OCI-LY7 (cell line): ENCODE data around the gene IRF8. TPM values are rescaled to one million over a fixed set of nuclear protein-coding genes. Genes with fewer than 3 reads are reported as not detected.
"Not testable (repeated sequence)": the region's sequence is repeated elsewhere in the genome, so short reads cannot be mapped to it uniquely, and the experiment has no call there.

Experiments used
- BruUV-seq: library from RNA; stranded (reverse); fragments of 400-500 nt; replicated peaks from 2 replicates; lab custom pipeline; 2021; lab: Mats Ljungman, UMichigan
- CTCF ChIA-PET: fragments of 300-600 bp; sonication (Branson Sonifier 250); formaldehyde crosslinking; loops from one replicate; lab custom pipeline; 2022; ENCODE audit warnings: antibody characterized with exemption; ENCODE audit not compliant: unreplicated experiment; lab: Charles Lee
- POLR2A ChIA-PET: fragments of 300-600 bp; sonication (Branson Sonifier 250); formaldehyde crosslinking; loops from one replicate; lab custom pipeline; 2022; ENCODE audit warnings: antibody characterized with exemption; lab: Charles Lee
- DNase-seq: peaks from one replicate; pipeline ENCODE4 v3.0.0-alpha.2; 2015; ENCODE audit warnings: low spot score
- H2AFZ ChIP-seq: fragments of 200-600 bp; sonication (generic), shearing (Covaris generic); 2 replicates; pipeline ENCODE4 v1.6.1; 2014; ENCODE audit warnings: mild to moderate bottlenecking, antibody characterized with exemption, low read length, moderate library complexity
- H3K27ac ChIP-seq: fragments of 200-600 bp; sonication (generic); 2 replicates; pipeline ENCODE4 v1.5.1; 2014; ENCODE audit warnings: mixed run types, low read depth, mild to moderate bottlenecking, moderate library complexity, low read length, inconsistent platforms; ENCODE audit not compliant: poor library complexity, severe bottlenecking
- H3K36me3 ChIP-seq: fragments of 200-600 bp; sonication (generic); 2 replicates; pipeline ENCODE4 v1.6.1; 2014; ENCODE audit warnings: mild to moderate bottlenecking, antibody characterized with exemption, low read length, moderate library complexity, mixed read lengths; ENCODE audit not compliant: insufficient read depth
- H3K4me1 ChIP-seq: fragments of 200-600 bp; sonication (generic); 2 replicates; pipeline ENCODE4 v1.5.1; 2014; ENCODE audit warnings: mild to moderate bottlenecking, low read length; ENCODE audit not compliant: insufficient read depth, poor library complexity, severe bottlenecking
- H3K4me2 ChIP-seq: fragments of 200-600 bp; sonication (generic); 2 replicates; pipeline ENCODE4 v1.6.1; 2014; ENCODE audit warnings: mild to moderate bottlenecking, low read length
- H3K4me3 ChIP-seq: fragments of 200-600 bp; sonication (generic); 2 replicates; pipeline ENCODE4 v1.5.1; 2014; ENCODE audit warnings: mild to moderate bottlenecking, low read depth, low read length; ENCODE audit not compliant: poor library complexity, severe bottlenecking
- H3K79me2 ChIP-seq: fragments of 200-600 bp; sonication (generic); 2 replicates; pipeline ENCODE4 v1.6.1; 2016; ENCODE audit warnings: low read depth, mild to moderate bottlenecking, low read length, moderate library complexity, mixed read lengths; ENCODE audit not compliant: insufficient read depth
- H3K9me2 ChIP-seq: fragments of 200-600 bp; sonication (generic); 2 replicates; pipeline ENCODE4 v1.6.1; 2016; ENCODE audit warnings: mild to moderate bottlenecking, low read length, mixed read lengths; ENCODE audit not compliant: insufficient read depth
- H3K9me3 ChIP-seq: fragments of 200-600 bp; sonication (generic); 2 replicates; pipeline ENCODE4 v1.6.1; 2014; ENCODE audit warnings: mild to moderate bottlenecking, mixed run types, low read length, mixed read lengths
- H4K20me1 ChIP-seq: fragments of 200-600 bp; sonication (generic); 2 replicates; pipeline ENCODE4 v1.6.1; 2014; ENCODE audit warnings: mild to moderate bottlenecking, antibody characterized with exemption, low read length, moderate library complexity, mixed read lengths; ENCODE audit not compliant: insufficient read depth
- EZH2phosphoT487 ChIP-seq: fragments of 200-600 bp; sonication (generic); IDR thresholded peaks from 2 replicates; pipeline ENCODE4 v1.6.1; 2018; ENCODE audit warnings: low read depth, borderline replicate concordance, mild to moderate bottlenecking, mixed run types, antibody characterized with exemption, low read length, moderate library complexity, mixed read lengths
- intact Hi-C: fragments of 100-400 bp; cut with micrococcal nuclease; formaldehyde crosslinking; loops from one replicate; pipeline ENCODE4 v1.10.0; 2022; ENCODE audit not compliant: unreplicated experiment
- total RNA-seq, 2 experiments: library from RNA; depleted of rRNA in 1 of 2; stranded (reverse); fragments of >200 nt in 1 of 2; shearing (Covaris generic) in 1 of 2; gene quantifications; 2 replicates each; pipeline ENCODE4 v1.2.3, GENCODE V29; 2014 to 2022
- TF ChIP-seq, protein P1 (sequence below): fragments of 200-600 bp; sonication (generic); conservative IDR thresholded peaks from 2 replicates; pipeline ENCODE4 v1.5.1; 2014; ENCODE audit warnings: mild to moderate bottlenecking, antibody characterized with exemption, low read length, moderate library complexity, mixed read lengths

IRF8 gene
- total RNA-seq, 2 experiments from 2014 or later: 181 to 224 TPM

DNA sequence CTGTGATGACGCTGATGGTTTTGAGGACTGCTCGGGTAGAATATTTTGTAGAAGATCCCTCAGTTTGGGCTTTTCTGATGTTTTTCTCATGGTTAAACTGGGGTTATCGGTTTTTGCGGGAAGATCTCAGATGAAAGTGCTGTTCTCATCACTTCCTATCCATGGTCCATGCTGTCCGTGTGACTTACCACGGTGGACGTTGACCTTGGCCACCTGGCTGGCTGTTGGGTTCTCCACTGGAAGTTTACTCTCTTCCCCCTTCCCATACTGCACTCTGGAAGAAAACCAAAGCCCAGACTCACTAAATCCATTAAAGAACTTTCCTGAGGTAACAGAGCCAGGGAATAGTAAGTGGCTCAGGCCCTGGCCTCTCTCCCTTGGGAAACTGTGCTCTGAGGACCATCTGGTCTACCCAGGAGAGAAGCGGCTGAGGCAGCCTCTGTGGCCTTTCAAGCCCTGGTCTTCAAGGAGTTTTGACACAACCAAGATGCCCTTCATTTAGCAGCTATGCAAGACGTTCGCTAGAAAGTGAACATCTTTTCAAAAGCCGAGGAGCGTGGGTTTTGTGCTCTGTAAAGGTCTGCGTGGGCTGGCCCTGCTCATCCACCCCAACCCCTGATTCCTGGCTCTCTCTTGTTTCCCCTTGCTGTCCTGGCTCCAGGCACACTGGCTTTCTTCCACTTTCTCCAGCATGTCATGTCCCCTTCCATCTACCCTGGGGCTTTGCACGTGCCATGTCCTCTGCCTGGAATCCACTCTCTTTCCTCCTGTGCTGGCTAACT lies 43.1 kb downstream of the IRF8 start:
- H3K27ac ChIP-seq: no peak overlapping the region
- H3K36me3 ChIP-seq: no peaks in the 10 kb centered on the region
- H2AFZ ChIP-seq: no peak overlapping the region
- no peak overlapping the region for H3K4me3 ChIP-seq
- no peak for TF ChIP-seq EZH2phosphoT487
- TF ChIP-seq, protein P1, sequence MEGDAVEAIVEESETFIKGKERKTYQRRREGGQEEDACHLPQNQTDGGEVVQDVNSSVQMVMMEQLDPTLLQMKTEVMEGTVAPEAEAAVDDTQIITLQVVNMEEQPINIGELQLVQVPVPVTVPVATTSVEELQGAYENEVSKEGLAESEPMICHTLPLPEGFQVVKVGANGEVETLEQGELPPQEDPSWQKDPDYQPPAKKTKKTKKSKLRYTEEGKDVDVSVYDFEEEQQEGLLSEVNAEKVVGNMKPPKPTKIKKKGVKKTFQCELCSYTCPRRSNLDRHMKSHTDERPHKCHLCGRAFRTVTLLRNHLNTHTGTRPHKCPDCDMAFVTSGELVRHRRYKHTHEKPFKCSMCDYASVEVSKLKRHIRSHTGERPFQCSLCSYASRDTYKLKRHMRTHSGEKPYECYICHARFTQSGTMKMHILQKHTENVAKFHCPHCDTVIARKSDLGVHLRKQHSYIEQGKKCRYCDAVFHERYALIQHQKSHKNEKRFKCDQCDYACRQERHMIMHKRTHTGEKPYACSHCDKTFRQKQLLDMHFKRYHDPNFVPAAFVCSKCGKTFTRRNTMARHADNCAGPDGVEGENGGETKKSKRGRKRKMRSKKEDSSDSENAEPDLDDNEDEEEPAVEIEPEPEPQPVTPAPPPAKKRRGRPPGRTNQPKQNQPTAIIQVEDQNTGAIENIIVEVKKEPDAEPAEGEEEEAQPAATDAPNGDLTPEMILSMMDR: no peak
- H3K4me1 ChIP-seq: peaks cover 34% of the 10 kb centered on the region
- POLR2A ChIA-PET: no interaction called here
- BruUV-seq: no TSS peak
- no peaks in the 10 kb centered on the region for H3K9me3 ChIP-seq
- no peak overlapping the region for H3K4me2 ChIP-seq
- CTCF ChIA-PET: no interaction called here
- H3K9me2 ChIP-seq: no peaks in the 10 kb centered on the region
- intact Hi-C loops: no loop called here
- H4K20me1 ChIP-seq: no peaks in the 10 kb centered on the region
- DNase-seq: no peak
- H3K79me2 ChIP-seq: no peaks in the 10 kb centered on the region

DNA sequence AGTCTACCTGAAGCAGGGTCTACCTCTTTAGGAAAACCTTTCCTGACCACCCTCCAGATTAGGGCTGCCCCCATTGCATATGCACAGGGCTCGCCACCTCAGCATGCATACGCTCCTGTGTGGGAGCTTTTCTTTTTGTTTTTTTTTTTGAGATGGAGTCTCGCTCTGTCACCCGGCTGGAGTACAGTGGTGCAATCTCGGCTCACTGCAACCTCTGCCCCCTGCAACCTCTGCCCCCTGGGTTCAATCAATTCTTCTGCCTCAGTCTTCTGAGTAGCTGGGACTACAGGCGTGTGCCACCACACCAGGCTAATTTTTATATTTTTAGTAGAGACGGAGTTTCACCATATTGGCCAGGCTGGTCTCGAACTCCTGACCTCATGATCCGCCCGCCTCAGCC lies 43.7 kb downstream of the IRF8 start:
- POLR2A ChIA-PET: interaction anchor here (1.0 to 1.3 kb wide), 2 partner anchors 12 to 37 kb away, joined by 3 read pairs; no protein-coding TSS in a partner anchor
- intact Hi-C loops, H3K9me2 ChIP-seq, CTCF ChIA-PET, H3K36me3 ChIP-seq, H2AFZ ChIP-seq, H3K4me3 ChIP-seq, H3K27ac ChIP-seq, H3K4me2 ChIP-seq, H4K20me1 ChIP-seq, BruUV-seq, H3K79me2 ChIP-seq, H3K9me3 ChIP-seq, DNase-seq: not testable (repeated sequence)
- H3K4me1 ChIP-seq: peaks cover 39% of the 10 kb centered on the region

DNA sequence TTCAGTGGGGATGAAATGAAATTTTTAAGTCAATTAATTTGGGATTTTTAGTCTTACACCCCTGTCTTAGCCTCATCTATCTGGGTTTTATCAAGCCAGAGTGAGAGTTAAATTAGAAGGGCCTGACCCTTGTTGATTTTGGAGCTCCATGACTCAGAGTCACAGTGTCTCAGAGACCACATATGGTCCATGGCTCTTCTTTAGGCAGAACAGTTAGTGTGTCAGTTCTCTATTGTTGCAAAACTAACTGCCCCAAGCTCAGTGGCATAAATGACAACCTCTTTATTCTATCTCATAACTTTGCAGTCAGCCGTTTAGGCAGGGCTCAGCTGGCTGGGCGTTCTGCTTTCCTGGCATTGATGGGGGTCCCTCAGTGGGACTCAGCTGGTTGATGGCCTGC lies 44.7 kb downstream of the IRF8 start:
- Histone ChIP-seq H4K20me1 (no peaks in the 10 kb centered on the region), H3K79me2 (no peaks in the 10 kb centered on the region), H3K9me3 (no peaks in the 10 kb centered on the region), H3K4me3 (no peak overlapping the region), H3K9me2 (no peaks in the 10 kb centered on the region), H3K4me2 (no peak overlapping the region), H3K27ac (no peak overlapping the region), H3K4me1 (peaks cover 50% of the 10 kb centered on the region), H2AFZ (no peak overlapping the region), H3K36me3 (no peaks in the 10 kb centered on the region)
- no TSS peak for BruUV-seq
- TF ChIP-seq, protein P1: no peak
- no peak for TF ChIP-seq EZH2phosphoT487
- POLR2A ChIA-PET: interaction anchor here (0.6 to 2.0 kb wide), 7 partner anchors 10 to 150 kb away, joined by 3 to 5 read pairs (median 4); no protein-coding TSS in a partner anchor
- intact Hi-C loops: no loop called here
- CTCF ChIA-PET: interaction anchor here (1.3 kb wide), 1 partner anchor 9 kb away, joined by 3 read pairs; no protein-coding TSS in a partner anchor
- DNase-seq: no peak
